SIG-M5 treated with dmso at 0.1 percent for 504 hours (cell line): ENCODE results near the gene SPATA13.

Source experiments
- DNase-seq: peaks from one replicate; lab custom pipeline; 2025; ENCODE audit not compliant: unreplicated experiment; lab: John Stamatoyannopoulos, UW

The SPATA13 gene

GRCh38 chr13:24220086-24220703, 59.7 kb downstream of the SPATA13 start:
- DNase-seq = peak; percentile 86

DNA sequence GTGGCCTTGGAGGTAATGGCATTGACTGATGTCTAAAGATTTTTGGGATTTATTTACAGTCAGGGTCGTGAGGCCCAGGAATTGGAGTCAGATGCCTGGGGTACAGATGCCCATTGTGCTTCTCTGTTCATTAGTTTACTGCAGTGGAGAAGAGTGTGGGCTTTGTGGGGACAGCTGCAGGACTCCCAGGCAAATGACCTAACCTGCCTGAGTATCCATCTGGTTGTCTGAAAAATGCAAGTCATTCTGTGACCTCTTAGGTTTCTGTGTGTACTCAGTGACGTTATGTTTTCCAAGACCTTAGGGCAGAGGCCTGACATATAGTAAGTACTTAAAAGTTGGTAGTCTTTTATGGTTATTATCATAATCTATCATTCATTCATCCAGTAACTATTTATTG, 60.5 kb downstream of the SPATA13 start:
- DNase-seq = peak; percentile 47

DNA sequence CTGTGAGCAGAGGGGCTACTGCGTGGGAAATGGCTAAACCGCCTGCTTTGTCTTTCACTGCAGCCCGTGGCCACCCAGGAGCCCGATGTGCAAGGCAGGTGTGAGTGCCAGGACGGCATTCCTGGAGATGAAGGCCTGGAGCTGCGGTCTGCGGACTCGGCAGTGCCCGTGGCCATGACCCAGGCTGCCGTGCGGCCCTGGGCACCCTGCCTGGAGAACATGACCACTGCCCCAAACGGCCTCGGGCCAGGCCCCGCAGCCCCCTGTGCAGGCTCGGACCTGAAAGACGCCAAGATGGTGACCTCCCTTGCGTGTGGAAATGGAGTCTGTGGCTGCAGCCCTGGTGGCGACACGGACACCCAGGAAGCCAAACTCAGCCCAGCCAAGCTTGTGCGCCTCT, 62.2 kb downstream of the SPATA13 start:
- no peak for DNase-seq

- DNase-seq = no peak
Observed at GRCh38 chr13:24223341-24224231, 63.1 kb downstream of the SPATA13 start.

DNA sequence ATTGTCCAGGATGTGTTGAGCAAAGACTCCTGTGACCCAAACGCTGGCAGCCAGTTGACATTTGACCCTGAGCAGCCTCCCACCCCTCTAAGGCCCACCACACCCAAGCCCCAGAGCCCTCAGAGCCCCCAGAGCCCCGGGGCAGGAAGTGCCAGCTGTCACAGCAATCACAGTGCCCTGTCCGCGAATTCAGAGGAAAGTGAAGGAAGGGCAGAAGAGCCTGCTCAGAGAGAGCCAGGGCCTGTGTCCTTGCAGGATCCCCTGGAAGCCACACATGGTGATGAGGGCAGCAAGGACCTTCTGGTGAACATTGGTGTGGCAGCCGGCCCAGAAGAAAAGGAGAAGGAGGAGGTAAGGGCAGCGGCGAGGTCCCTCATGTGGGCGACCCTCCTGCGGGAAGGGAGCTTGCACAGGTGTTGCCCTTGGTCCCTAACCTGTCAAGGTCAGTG, 63.7 kb downstream of the SPATA13 start:
- DNase-seq = no peak

DNA sequence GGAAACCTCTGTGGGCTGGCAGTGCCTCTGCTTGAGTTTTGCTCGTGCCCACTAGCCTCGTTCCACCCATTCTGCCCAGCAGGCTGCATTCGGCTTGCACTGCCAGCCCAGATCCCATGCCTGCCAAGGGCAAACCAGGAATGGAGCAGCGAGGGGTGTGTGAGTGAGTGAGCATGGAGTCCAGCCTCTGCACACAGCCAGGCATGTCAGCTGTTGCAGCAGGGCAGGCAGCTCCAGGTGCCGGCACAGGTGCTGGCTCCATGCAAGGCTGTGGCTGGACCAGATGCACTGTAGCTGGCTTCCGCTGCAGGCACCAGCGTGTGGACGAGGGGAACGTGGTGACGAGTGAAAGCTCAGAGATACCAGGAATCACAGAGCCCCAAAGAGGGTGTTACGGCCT, 64.5 kb downstream of the SPATA13 start:
- no peak for DNase-seq

DNA sequence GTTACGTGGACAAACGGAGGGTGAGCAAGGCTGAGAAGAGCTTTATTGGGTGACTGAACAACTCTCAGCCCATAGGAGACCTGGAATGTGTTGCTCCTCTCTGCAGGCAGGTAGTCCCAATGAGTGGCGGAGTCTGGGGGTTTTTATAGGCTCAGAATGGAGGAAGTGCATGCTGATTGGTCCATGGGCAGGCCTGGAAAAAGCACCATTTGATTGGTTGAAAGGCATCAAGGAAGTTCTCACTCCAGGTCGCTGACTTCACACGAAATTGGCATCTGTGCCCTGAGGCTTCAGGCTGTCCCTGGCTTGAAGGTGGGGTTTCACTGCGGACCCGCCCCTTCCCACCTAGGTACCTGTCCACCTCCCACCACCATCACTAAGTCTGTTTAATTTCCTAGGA, 65.4 kb downstream of the SPATA13 start:
- DNase-seq = no peak

DNA sequence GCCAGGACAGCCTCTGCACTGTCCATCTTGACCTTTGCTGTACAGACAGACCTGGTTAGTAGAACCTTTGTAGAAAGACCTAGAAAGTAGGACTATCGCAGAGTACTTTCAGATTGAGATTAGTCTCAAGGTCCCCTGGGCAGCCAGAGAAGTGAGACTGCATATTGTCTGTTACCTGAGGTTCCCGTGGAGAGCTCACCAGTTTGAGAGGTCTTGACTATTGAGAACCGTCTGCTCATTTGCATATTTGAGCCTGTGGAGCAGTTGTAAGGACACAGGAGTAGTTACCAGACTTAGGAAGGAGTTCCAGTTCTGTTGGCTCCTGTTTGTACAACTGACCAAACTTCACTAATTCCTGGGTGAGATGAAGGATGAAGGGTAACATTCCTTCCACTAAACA, 66.2 kb downstream of the SPATA13 start:
- DNase-seq = no peak

DNA sequence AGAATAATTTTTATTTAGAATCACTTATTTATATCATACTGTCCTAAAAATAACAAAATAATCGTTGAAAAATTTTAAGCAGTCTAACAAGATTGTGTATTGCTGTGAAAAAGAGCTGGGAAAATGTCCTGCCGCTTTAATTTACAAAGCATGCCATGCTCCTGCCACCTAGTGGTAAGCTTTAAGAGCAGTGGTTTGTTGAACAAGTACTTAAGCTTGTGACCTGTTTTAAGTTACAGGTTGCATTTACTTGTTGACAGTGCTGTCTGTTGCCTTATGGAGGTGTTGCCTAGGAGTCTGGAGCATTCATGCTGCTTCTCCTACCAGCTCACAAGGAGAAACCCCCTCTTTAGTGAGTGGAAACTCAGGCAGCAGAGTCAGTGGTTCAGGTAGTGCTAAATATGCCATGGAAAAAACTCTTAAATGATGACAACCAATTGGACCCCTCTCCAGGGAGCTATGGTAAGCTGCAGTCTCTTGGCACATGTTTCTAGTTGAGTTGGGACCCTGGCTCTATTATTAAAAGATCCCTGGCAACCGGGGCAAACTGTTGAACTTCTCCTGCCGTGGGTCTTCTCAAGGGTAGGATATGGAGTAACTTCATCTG, 68.4 kb downstream of the SPATA13 start:
- DNase-seq = peak; percentile 73

GRCh38 chr13:24230428-24231072, 70.0 kb downstream of the SPATA13 start:
- no peak for DNase-seq

DNA sequence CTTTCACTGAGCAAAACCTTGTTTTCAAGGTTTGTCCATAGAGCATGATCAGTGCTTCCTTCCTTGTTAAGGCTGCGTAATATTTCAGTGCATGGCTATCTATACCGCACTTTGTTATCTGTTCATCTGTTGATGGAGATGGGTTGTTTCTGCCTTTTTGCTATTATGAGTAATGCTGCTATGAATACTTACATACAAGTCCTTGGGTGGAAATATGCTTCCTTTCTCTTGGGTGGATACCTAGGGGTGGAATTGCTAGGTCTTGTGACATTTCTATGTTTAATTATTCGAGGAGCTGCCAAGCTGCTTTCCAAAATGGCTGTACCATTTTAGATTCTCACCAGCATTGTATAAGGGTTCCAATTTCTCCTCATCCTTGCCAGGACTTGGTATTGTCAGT, 70.9 kb downstream of the SPATA13 start:
- no peak for DNase-seq

- no peak for DNase-seq
Observed at GRCh38 chr13:24232037-24232436, 71.5 kb downstream of the SPATA13 start.

GRCh38 chr13:24232474-24232873, 72.0 kb downstream of the SPATA13 start:
- DNase-seq = no peak

- no peak for DNase-seq
Observed at GRCh38 chr13:24233351-24233901, 72.9 kb downstream of the SPATA13 start.

DNA sequence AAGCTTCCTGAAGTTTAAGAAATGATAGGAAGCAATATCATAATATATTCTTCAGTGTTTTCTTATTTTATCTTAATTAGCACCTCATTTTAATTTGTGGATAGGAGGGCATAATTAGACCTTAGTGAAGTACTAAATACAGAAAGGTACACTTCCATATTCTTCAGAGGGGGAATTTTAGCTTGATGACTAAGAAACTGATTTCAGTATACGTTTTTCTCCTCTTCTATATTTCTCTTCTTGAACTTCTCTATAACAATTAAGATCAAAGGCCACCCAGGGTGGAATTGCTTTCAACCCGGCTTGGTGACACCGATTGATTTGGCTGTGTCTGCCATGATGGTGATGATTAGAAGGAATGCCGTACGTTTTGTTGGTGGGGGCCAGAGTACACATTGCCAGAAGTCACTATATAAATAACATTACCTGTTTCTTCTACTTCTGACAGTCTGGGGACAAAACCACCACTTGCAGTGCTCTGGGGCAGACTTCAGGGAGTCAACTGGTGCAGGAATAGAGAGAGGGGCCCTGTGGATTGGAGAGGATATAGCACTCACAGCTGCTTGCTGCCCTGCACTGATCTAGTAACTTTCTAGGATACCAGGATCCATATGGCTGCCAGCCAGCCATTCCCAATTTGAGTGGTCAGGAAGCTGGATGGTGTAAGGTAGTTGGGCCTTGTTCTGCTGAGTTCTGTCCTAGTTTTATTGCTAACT, 73.8 kb downstream of the SPATA13 start:
- no peak for DNase-seq

DNA sequence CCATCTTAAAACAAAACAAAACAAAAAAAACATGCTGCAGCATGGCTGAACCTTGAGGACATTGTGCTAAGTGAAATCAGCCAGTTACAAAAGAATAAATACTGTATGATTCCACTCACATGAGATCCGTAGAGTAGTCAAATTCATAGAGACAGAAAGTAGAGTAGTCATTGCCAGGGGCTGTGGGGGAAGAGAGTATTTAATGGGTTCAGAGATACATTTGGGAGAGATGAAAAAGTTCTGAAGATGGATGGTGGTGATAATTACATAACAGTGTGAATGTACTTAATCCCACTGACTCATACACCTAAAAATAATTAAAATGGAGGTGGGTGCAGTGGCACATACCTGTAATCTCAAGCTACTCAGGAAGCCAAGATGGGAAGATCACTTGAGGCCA, 76.8 kb downstream of the SPATA13 start:
- DNase-seq = no peak

DNA sequence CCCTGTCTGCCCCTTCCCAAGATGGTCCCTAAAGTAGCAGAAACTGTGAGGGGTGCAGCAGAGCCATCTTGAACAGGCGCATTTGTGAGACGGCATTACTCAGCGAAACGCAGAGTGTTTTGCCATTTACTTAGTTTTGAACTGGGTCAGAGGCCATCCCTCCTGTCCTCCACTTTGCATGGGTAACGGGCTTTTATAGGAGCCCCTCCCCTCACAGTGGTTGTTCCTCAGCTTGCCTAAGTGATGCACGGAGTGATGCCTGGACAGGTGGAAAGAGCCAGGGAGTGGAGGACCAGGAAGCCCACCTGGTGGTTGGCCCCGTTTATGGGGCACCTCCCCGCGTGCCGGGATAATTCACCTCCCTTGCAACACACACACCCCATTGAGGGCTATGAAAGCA, 80.8 kb downstream of the SPATA13 start:
- no peak for DNase-seq

- DNase-seq = no peak
Observed at GRCh38 chr13:24242100-24242499, 81.6 kb downstream of the SPATA13 start.

DNA sequence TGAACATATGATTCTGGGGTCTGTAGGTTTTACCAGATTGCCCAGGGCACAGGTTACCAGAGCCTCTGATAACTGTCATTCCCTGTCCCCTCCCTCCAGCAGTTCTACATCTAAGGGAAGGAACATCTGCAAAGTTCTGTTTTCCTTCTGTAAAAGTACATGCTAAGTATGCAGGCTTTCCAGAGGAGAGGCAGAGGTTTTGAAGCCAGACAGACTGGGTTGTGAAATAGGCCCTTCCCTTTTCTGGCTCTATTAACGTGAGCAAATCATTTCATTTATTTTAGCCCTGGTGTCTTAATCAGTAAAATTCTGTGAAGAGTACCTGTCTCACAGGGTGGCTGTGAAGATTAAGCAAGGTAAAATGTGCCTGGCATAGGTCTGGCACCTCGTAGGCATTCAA, 82.8 kb downstream of the SPATA13 start:
- DNase-seq = peak; percentile 31

DNA sequence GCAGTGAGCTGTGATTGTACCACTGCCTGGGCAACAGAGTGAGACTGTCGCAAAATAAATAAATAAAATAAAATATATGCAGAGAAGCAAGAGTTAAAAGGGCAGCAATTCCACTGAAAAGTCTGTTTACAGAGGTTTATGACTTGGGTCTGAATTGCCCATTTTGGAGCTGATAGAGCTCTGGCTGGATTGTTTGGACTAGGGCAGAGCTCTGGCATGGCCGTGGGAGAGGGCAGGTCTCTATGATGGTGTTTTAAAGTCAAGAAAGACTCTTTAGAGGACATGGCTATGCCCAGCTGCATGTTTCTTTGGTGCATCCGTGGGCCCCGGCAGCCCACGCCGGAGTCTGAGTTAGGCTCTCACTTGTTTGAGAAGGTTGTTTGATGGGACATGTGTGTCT, 84.3 kb downstream of the SPATA13 start:
- no peak for DNase-seq

GRCh38 chr13:24247016-24247415, 86.5 kb downstream of the SPATA13 start:
- no peak for DNase-seq
